ENCODE data around the gene ADAM10. TPM values are rescaled to one million over a fixed set of nuclear protein-coding genes. Genes with fewer than 3 reads are reported as not detected.

Gene ADAM10
- total RNA-seq, 1 experiment from 2014 or later, result 159 TPM

GRCh38 chr15:58731756-58732535, 17.6 kb downstream of the ADAM10 start:
- no peaks in the 10 kb centered on the region for H3K9me3 Mint-ChIP-seq

More at GRCh38 chr15:58731756-58732535, 17.6 kb downstream of the ADAM10 start:
- no peak for TF ChIP-seq CTCF (conservative IDR thresholded peaks at IDR 0.05)
- no peak overlapping the region for H2AK5ac ChIP-seq (ENCODE audit: insufficient read length, low read length)
- DNase-seq, result no peak
- no peak overlapping the region for H2AFZ ChIP-seq (ENCODE audit: low read length)
- H3K27me3 ChIP-seq (ENCODE audit: insufficient read depth, low read length), result no peaks in the 10 kb centered on the region
- no peak overlapping the region for H3K9ac ChIP-seq (ENCODE audit: extremely low read depth, insufficient read length, low read length)
- Mint-ChIP-seq H3K27me3 (ENCODE audit: low read depth) (no peaks in the 10 kb centered on the region), H3K27ac (peak overlapping the region in 2 of 3 experiments; percentile 65 to 83; a peak in 3 of 7 replicates), H3K4me1 (peaks cover 37 to 41% of the 10 kb centered on the region in 2 experiments), H3K4me3 (no peak overlapping the region), H3K36me3 (ENCODE audit: insufficient read depth in 1 of 3, low read depth in 3 of 3) (peaks cover 0 to 7% (median 4%) of the 10 kb centered on the region in 3 experiments; a peak in 4 of 7 replicates)
- no peak overlapping the region for H2BK15ac ChIP-seq (ENCODE audit: low read depth, low read length)
- no peak overlapping the region for H3K27ac ChIP-seq (ENCODE audit: insufficient read length, low read depth, low read length)
- H3K14ac ChIP-seq (ENCODE audit: insufficient read depth, low read length), result no peak overlapping the region
- H3T11ph ChIP-seq (ENCODE audit: low read length), result no peak overlapping the region
- H3K18ac ChIP-seq (ENCODE audit: insufficient read length, low read depth, low read length), result no peak overlapping the region
- peaks cover 6% of the 10 kb centered on the region for H3K79me1 ChIP-seq (ENCODE audit: insufficient read depth, low read depth, low read length, poor library complexity, severe bottlenecking)
- no peaks in the 10 kb centered on the region for H3K9me3 ChIP-seq (ENCODE audit: control insufficient read depth, low read depth, low read length)
- H3K56ac ChIP-seq (ENCODE audit: insufficient read length, low read depth, low read length), result no peak overlapping the region
- H3K4ac ChIP-seq (ENCODE audit: low read depth, low read length), result no peak overlapping the region; the same call in 1 of the 2 replicates
- peaks cover 26% of the 10 kb centered on the region; the same call in 1 of the 2 replicates for H3K79me2 ChIP-seq (ENCODE audit: insufficient read depth, low read length)
- no peaks in the 10 kb centered on the region for H4K20me1 ChIP-seq (ENCODE audit: control insufficient read depth, insufficient read depth, insufficient read length)
- no peak overlapping the region for H4K91ac ChIP-seq (ENCODE audit: insufficient read length, low read depth, low read length)
- no peak overlapping the region for H2BK20ac ChIP-seq (ENCODE audit: low read depth, low read length, poor library complexity, severe bottlenecking)
- WGBS (ENCODE audit: extremely low coverage, insufficient read length, low lambda C conversion rate), result no CpG with 5 or more reads among the region's 5 CpGs
- H3K23ac ChIP-seq (ENCODE audit: insufficient read length, low read depth, low read length), result no peak overlapping the region
- no peak overlapping the region for H4K8ac ChIP-seq (replicated peaks; ENCODE audit: insufficient read length, low read depth, low read length)
- H2BK5ac ChIP-seq (ENCODE audit: insufficient read length, low read length), result no peak overlapping the region
- H4K5ac ChIP-seq (ENCODE audit: insufficient read length, low read depth, low read length), result no peak overlapping the region
- no peak overlapping the region for H2BK120ac ChIP-seq (ENCODE audit: low read depth, low read length, poor library complexity, severe bottlenecking)
- H3K4me2 ChIP-seq (ENCODE audit: insufficient read depth, insufficient read length, low read length), result no peak overlapping the region
- no peak overlapping the region for H2BK12ac ChIP-seq (ENCODE audit: insufficient read length, low read depth, low read length)
- H3K4me1 ChIP-seq (ENCODE audit: insufficient read depth, low read length), result no peaks in the 10 kb centered on the region
- no peaks in the 10 kb centered on the region for H3K23me2 ChIP-seq (ENCODE audit: insufficient read length, low read depth, low read length, poor library complexity, severe bottlenecking)

Measured in H9 (cell line).